Right ventricle myocardium superior (tissue), 1 donor: ENCODE data around the gene PRR16. TPM values are rescaled to one million over a fixed set of nuclear protein-coding genes. Genes with fewer than 3 reads are reported as not detected.
"Not testable (repeated sequence)": the region's sequence is repeated elsewhere in the genome, so short reads cannot be mapped to it uniquely, and the experiment has no call there.

ENCODE experiments used
- ATAC-seq: fragments of 200-7000 bp; cut with Tn5 transposase; one replicate; pipeline ENCODE4 v1.9.1; 2020; ENCODE audit warnings: mild to moderate bottlenecking; ENCODE audit not compliant: poor library complexity
- DNase-seq: peaks from one replicate; pipeline ENCODE4 v3.0.0-alpha.2; 2020
- intact Hi-C: fragments of 100-400 bp; cut with DNase I; formaldehyde crosslinking; loops from one replicate; pipeline ENCODE4 v1.11.2; 2022
- total RNA-seq: library from RNA; stranded (reverse); fragmentation: NEBNext Ultra II Directional; extraction: Animal tissue kit (Norgen Biotek cat#: 25700); gene quantifications from one replicate; pipeline ENCODE4 v1.2.1, GENCODE V29; 2021
- donor health status: DM: no; HTN: yes; CAD: no; lungs with severe emphysema.

Gene PRR16
- total RNA-seq, 1 donor from 2014 or later = 14.2 TPM

DNA sequence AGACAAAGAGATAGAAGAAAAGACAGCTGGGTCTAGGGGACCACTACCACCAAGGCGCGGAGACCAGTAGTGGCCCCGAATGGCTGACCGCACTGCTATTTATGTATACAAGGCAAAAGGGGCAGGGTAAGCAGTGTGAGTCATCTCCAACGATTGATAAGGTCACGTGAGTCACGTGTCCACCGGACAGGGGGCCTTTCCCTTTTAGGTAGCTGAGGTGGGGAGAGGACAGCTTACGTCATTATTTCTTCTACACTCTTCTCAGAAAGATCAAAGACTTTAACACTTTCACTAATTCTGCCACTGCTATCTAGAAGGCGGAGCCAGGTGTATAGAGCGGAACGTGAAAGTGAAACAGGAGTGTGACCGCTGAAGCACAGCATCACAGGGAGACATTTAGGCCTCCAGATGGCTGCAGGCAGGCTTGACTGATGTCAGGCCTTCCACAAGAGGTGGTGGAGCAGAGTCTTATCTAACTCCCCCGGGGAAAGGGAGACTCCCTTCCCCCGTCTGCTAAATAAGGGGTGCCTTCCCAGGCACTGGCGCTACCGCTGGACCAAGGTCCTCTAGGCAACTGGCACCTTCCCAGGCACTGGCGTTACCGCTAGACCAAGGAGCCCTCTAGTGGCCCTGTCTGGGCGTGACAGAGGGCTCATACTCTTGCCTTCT lies 6.1 kb upstream of the PRR16 start:
- intact Hi-C loops = loop anchor here (5.0 to 10.0 kb wide), 2 partner anchors 401 to 513 kb away; no protein-coding TSS in a partner anchor
- DNase-seq = peak; percentile 90
- peak; percentile 78 for ATAC-seq

DNA sequence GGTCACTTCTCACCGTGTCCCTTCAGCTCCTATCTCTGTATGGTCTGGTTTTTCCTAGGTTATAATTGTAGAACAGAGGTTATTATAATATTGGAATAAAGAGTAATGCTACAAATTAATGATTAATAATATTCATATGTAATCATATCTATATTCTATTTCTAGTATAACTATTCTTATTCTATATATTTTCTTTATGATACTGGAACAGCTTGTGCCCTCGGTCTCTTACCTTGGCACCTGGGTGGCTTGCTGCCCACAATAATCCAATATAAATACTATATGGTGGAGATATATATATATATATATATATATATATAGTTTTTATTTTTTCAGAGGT lies 5.6 kb upstream of the PRR16 start:
- intact Hi-C loops = loop anchor here (5.0 to 10.0 kb wide), 2 partner anchors 401 to 514 kb away; no protein-coding TSS in a partner anchor
- not testable (repeated sequence) for DNase-seq

DNA sequence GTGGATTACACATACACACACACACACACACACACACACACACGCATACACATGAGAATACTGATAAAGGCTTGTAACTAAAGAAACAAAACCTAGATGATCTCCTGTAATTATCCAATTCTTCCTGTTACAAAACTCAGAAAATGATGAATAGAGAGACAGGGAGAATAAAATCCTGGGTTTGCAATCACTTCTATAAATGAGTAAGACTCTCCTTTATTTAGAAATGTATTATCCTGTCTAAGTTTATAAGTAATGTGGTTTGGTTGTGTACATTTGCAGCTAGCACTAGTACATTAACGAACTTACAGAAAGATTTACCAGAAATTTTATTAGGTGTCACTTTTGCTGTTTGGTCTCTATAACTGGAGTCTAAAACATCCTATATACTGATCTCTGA lies 2.8 kb upstream of the PRR16 start:
- ATAC-seq (no peak), DNase-seq (no peak)
- intact Hi-C loops = loop anchor here (10.0 kb wide), 1 partner anchor 496 kb away; no protein-coding TSS in a partner anchor

More for the DNA sequence above, 5.6 kb upstream of the PRR16 start:
- ATAC-seq = not testable (repeated sequence)

GRCh38 chr5:120463006-120463680 lies 957 bp upstream of the PRR16 start:
- DNase-seq (no peak), ATAC-seq (no peak)
- intact Hi-C loops = loop anchor here (10.0 kb wide), 1 partner anchor 498 kb away; no protein-coding TSS in a partner anchor

DNA sequence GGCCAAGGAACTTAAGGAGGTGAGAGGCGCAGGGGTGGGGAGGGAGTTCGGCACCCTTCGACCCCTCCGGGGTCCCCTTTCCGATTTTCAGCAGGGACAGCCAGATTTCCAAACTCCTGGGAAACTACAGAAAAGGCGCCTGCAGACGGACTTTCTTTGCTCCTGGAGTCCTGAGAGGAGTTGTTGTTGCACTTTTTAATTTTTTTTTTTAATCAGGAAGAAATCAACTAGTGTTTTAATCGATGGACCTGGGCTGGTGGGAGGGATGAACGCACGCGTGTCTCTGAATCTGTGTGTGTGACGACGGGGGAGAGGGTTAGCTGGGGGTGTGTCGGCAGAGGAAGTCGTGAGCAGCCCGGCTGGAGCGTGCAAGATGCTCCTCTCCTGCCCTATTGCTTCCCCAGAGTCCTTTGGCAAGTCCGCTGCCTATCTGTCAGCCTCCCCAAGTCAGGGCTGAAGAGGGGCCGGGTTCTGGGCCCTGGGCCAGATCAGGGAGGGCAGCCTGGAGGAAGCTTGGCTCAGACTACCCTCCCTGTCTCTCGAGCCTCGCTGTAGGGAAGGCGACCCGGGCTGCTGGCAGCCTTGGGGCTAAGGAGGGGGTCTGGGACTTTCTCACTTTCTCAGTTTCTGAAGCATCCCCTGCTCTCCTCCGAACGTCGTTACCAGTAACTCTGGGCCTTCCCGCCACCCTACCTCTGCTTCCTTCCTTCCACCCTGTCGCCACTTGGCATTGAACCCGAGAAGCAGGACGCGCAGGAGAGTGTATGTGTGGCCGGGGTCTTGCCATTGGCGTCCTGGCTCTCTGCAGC lies 731 bp downstream of the PRR16 start:
- intact Hi-C loops = loop anchor here (10.0 kb wide), 1 partner anchor 500 kb away; no protein-coding TSS in a partner anchor

DNA sequence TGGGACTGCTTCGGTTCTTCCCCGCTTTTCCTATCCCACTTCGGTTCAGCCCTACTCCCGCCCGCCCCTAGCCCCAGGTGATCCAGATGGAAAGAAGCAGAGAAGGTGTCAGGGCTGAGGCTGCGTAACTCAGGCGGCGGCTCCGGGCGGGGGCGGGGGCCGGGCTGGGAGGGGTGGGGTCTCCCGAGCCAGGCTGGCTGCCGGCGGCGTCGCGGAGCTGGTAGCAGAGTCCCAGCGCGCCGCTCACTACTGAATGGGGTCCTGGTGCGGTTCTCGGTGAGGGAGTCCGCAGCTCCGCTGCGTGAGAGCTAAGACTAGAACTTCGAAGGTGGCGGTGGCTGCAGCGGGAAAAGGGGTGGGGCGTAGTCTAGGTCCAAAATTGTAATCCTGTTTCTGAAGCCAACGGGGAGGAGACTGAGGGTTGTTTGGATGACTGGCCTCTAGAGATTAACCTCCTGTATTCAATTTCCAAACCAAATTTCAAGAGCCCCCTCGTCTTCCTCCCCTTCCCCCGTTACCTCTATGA lies 1.4 kb downstream of the PRR16 start:
- peak; percentile 69 for ATAC-seq
- DNase-seq = peak; percentile 65
- intact Hi-C loops = loop anchor here (10.0 kb wide), 1 partner anchor 501 kb away; no protein-coding TSS in a partner anchor

More for the DNA sequence above, 731 bp downstream of the PRR16 start:
- peak; percentile 67 for DNase-seq
- ATAC-seq = peak; percentile 74

DNA sequence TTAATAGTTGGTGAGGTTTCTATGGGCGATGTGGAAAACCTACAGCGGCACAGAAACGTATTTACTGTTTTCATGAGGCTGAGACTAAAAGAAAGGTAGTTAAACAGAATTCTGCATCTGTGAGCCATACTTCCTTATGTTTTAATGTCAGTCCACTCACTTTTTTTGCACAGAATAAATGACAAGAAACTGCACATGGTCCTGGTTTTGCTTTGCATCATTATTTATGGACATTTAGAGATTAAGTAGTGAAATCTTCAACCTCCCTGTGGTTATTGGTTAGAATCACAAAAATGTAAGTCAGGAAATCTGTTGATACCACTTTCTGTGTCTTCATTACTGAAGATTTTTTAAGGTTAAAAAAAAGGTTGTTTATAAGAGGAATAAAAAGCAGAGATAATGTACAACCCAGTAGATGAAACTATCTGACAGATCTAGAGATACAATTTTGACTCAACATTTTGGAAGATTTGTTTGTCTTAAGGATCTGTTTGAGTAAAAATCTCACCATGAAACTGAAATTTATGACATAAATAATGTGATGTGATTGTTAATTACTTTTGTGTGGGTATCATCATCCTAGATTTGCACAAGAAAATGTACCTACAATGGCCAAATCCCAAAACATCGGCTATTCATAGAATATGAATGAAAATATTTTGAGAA lies 2.4 kb downstream of the PRR16 start:
- ATAC-seq (no peak), DNase-seq (no peak)
- intact Hi-C loops = loop anchor here (10.0 kb wide), 1 partner anchor 502 kb away; no protein-coding TSS in a partner anchor

- ATAC-seq (no peak), DNase-seq (no peak)
- intact Hi-C loops = no loop called here
These were observed 7.9 kb downstream of the PRR16 start for GRCh38 chr5:120471971-120472370.

GRCh38 chr5:120472911-120473310 lies 8.8 kb downstream of the PRR16 start:
- DNase-seq (no peak), ATAC-seq (no peak)
- intact Hi-C loops = no loop called here

- DNase-seq (no peak), ATAC-seq (no peak)
- intact Hi-C loops = no loop called here
These were observed 9.2 kb downstream of the PRR16 start for GRCh38 chr5:120473332-120473731.

- intact Hi-C loops = no loop called here
- no peak for ATAC-seq
These were observed 12.0 kb downstream of the PRR16 start for GRCh38 chr5:120476063-120476462.

GRCh38 chr5:120479066-120479465 lies 15.0 kb downstream of the PRR16 start:
- intact Hi-C loops = no loop called here
- ATAC-seq (no peak), DNase-seq (no peak)

More at GRCh38 chr5:120476063-120476462, 12.0 kb downstream of the PRR16 start:
- no peak for DNase-seq

- intact Hi-C loops = no loop called here
- no peak for DNase-seq
- ATAC-seq = no peak
These were observed 35.9 kb downstream of the PRR16 start for GRCh38 chr5:120499876-120500563.

DNA sequence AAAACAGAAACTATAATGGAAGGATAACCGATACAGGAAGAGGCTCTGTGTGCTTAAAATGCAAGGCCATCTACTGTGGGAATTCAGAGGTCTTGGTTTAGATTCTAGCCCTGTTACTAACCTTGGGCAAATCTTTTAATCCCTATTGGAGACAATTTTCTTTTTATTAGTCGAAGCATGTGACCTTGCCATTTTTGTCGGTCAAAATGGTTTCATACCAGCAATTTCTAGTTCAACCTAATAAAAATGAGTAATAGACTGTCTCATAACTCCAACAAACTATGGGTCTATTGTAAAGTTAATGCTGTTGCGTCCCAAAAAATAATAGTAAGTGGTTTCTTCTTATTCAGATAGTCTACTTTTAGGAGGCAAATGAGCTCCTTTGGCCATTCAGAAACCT lies 38.4 kb downstream of the PRR16 start:
- intact Hi-C loops = no loop called here
- ATAC-seq = no peak
- no peak for DNase-seq

GRCh38 chr5:120503341-120503740 lies 39.2 kb downstream of the PRR16 start:
- intact Hi-C loops = no loop called here
- ATAC-seq = no peak
- no peak for DNase-seq

GRCh38 chr5:120504057-120504456 lies 40.0 kb downstream of the PRR16 start:
- ATAC-seq (no peak), DNase-seq (no peak)
- intact Hi-C loops = no loop called here

DNA sequence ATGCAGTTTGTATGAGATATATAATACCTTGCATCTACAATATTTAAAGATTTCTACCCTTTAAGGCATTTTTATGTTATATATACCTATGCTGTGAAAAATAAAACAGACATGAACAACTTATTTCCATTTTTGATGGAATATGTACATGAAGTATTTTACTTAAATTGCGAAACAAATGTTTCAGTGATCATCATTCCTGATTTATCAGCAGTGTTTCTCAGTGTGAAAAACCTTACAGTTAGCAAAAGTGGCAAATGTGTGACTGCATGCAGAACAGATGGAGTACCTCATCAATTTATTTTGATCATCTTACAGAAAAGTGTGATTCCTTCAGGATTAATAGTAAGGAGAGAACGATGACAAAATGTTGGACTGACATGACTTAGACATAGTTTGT lies 43.1 kb downstream of the PRR16 start:
- DNase-seq = no peak
- no peak for ATAC-seq
- intact Hi-C loops = no loop called here
